NOMO-1 treated with DMSO at 0.1 percent for 48 hours (cell line): ENCODE measurements around the gene NR1D2.
A peak's percentile ranks its signal among the peaks of the same experiment; 100 is the strongest.
"Not testable (repeated sequence)": the region's sequence is repeated elsewhere in the genome, so short reads cannot be mapped to it uniquely, and the experiment has no call there.

ENCODE experiments used
- DNase-seq: peaks from one replicate; lab custom pipeline; 2025; ENCODE audit not compliant: unreplicated experiment; lab: John Stamatoyannopoulos, UW

NR1D2 gene

GRCh38 chr3:23944861-23945662 is at the start of gene NR1D2:
Gene NR1D2, plus strand, starts transcription at chr3:23945286. Its CDS starts 293 bp downstream, at chr3:23945579.
- peak; percentile 64 for DNase-seq

GRCh38 chr3:23900744-23901143 is 44.3 kb upstream of the NR1D2 start:
- no peak for DNase-seq

GRCh38 chr3:23904545-23904944 is 40.5 kb upstream of the NR1D2 start:
- DNase-seq: no peak

- DNase-seq: no peak
Observed at GRCh38 chr3:23909341-23909740, 35.7 kb upstream of the NR1D2 start.

GRCh38 chr3:23911397-23911796 is 33.7 kb upstream of the NR1D2 start:
- no peak for DNase-seq

GRCh38 chr3:23912335-23912734 is 32.8 kb upstream of the NR1D2 start:
- not testable (repeated sequence) for DNase-seq

- DNase-seq: no peak
Observed at GRCh38 chr3:23913182-23913581, 31.9 kb upstream of the NR1D2 start.

GRCh38 chr3:23913873-23914743 is 31.0 kb upstream of the NR1D2 start:
- DNase-seq: no peak

- peak; percentile 18 for DNase-seq
Observed at GRCh38 chr3:23915537-23916108, 29.5 kb upstream of the NR1D2 start.

- no peak for DNase-seq
Observed at GRCh38 chr3:23916152-23916885, 28.8 kb upstream of the NR1D2 start.

GRCh38 chr3:23916886-23917678 is 28.0 kb upstream of the NR1D2 start, which contains the start of the genes NKIRAS1 and RPL15:
Gene NKIRAS1, minus strand, starts transcription at chr3:23916990. Its CDS starts 6,086 bp downstream, at chr3:23910904.
Gene RPL15, plus strand, starts transcription at chr3:23917132. Its CDS starts 728 bp downstream, at chr3:23917860.
- DNase-seq: peak; percentile 97

GRCh38 chr3:23917679-23918303 is 27.3 kb upstream of the NR1D2 start:
- DNase-seq: peak; percentile 57

- not testable (repeated sequence) for DNase-seq
Observed at GRCh38 chr3:23918331-23918730, 26.8 kb upstream of the NR1D2 start.

GRCh38 chr3:23919628-23920027 is 25.5 kb upstream of the NR1D2 start:
- DNase-seq: peak; percentile 29

GRCh38 chr3:23920151-23920655 is 24.9 kb upstream of the NR1D2 start:
- no peak for DNase-seq

- no peak for DNase-seq
Observed at GRCh38 chr3:23921052-23921511, 24.0 kb upstream of the NR1D2 start.

GRCh38 chr3:23923786-23924185 is 21.3 kb upstream of the NR1D2 start:
- DNase-seq: no peak

- no peak for DNase-seq
Observed at GRCh38 chr3:23926246-23926645, 18.8 kb upstream of the NR1D2 start.

GRCh38 chr3:23926736-23927135 is 18.4 kb upstream of the NR1D2 start:
- no peak for DNase-seq
